ENCODE measurements around the gene CFAP74. TPM values are rescaled to one million over a fixed set of nuclear protein-coding genes. Genes with fewer than 3 reads are reported as not detected.

CFAP74 gene
- total and polyA plus RNA-seq, 2 of the 13 experiments (the other 11 are each of a cell fraction or from before 2014, with no cell fraction given) = 0.27 to 0.62 TPM

- no peak for DNase-seq (ENCODE audit: low spot score)
- H3K36me3 ChIP-seq (replicated peaks in 1 of 2; ENCODE audit: control insufficient read depth in 1 of 2, insufficient read depth in 2 of 2, low read length in 2 of 2) = no peaks in the 10 kb centered on the region; a peak in 1 of 5 replicates
- in situ Hi-C loops (cut with HindIII; ENCODE audit: extremely low pct_ligation_motif_present, low pct_unique_long_range_greater_than_20kb) (no loop called here), intact Hi-C loops (cut with micrococcal nuclease; ENCODE audit: unreplicated experiment) (no loop called here)
- no peak overlapping the region for H2AFZ ChIP-seq (ENCODE audit: low read length)
- no TSS peak for BruUV-seq (replicated peaks)
- TF ChIP-seq, protein P1, sequence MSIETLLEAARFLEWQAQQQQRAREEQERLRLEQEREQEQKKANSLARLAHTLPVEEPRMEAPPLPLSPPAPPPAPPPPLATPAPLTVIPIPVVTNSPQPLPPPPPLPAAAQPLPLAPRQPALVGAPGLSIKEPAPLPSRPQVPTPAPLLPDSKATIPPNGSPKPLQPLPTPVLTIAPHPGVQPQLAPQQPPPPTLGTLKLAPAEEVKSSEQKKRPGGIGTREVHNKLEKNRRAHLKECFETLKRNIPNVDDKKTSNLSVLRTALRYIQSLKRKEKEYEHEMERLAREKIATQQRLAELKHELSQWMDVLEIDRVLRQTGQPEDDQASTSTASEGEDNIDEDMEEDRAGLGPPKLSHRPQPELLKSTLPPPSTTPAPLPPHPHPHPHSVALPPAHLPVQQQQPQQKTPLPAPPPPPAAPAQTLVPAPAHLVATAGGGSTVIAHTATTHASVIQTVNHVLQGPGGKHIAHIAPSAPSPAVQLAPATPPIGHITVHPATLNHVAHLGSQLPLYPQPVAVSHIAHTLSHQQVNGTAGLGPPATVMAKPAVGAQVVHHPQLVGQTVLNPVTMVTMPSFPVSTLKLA (IDR thresholded peaks at IDR 0.05) = peak; percentile 89
- TF ChIP-seq TFE3 (CRISPR knock-in tag; IDR thresholded peaks at IDR 0.05) = no peak
- H4K20me1 ChIP-seq (ENCODE audit: insufficient read depth, low read length) = no peaks in the 10 kb centered on the region
- POLR2A ChIA-PET = no interaction called here
- H3K9ac ChIP-seq (ENCODE audit: insufficient read depth, low read depth, low read length) = no peak overlapping the region
- H3K4me1 ChIP-seq (ENCODE audit: insufficient read depth, low read length) = peaks cover 48% of the 10 kb centered on the region
- H3K9me3 ChIP-seq (ENCODE audit: low read length) = no peaks in the 10 kb centered on the region
- H3K27ac ChIP-seq (ENCODE audit: extremely low read length, insufficient read depth, low read length) = no peak overlapping the region
- H3K4me2 ChIP-seq (ENCODE audit: low read depth, low read length) = no peak overlapping the region
- CTCF ChIA-PET (ENCODE audit: low intra/inter-chr PET ratio, low total read pairs) = no interaction called here
- H3K27me3 ChIP-seq (ENCODE audit: control insufficient read depth in 1 of 2, insufficient read depth in 2 of 2, low read length in 2 of 2) = no peaks in the 10 kb centered on the region
- no peak overlapping the region for H3K4me3 ChIP-seq (replicated peaks in 1 of 3; ENCODE audit: insufficient read depth in 1 of 3, low read depth in 2 of 3, low read length in 3 of 3)
- peaks cover 10% of the 10 kb centered on the region for H3K79me2 ChIP-seq (ENCODE audit: insufficient read depth, low read length)
- 95% methylated on average over 22 of the region's 24 CpGs for WGBS (ENCODE audit: low lambda C conversion rate)
- FAIRE-seq = no peak
- no peak for ATAC-seq
These were observed 64.8 kb downstream of the CFAP74 start for GRCh38 chr1:1938613-1939295.

GRCh38 chr1:1938276-1938573 lies 65.4 kb downstream of the CFAP74 start:
- no peak overlapping the region for H2AFZ ChIP-seq (ENCODE audit: low read length)
- ATAC-seq (no peak), DNase-seq (ENCODE audit: low spot score) (no peak), FAIRE-seq (no peak)
- peaks cover 43% of the 10 kb centered on the region for H3K4me1 ChIP-seq (ENCODE audit: insufficient read depth, low read length)
- H3K4me2 ChIP-seq (ENCODE audit: low read depth, low read length) = no peak overlapping the region
- H4K20me1 ChIP-seq (ENCODE audit: insufficient read depth, low read length) = no peaks in the 10 kb centered on the region
- H3K9ac ChIP-seq (ENCODE audit: insufficient read depth, low read depth, low read length) = no peak overlapping the region
- H3K27me3 ChIP-seq (ENCODE audit: control insufficient read depth in 1 of 2, insufficient read depth in 2 of 2, low read length in 2 of 2) = no peaks in the 10 kb centered on the region
- CTCF ChIA-PET (ENCODE audit: low intra/inter-chr PET ratio, low total read pairs) = no interaction called here
- no TSS peak for BruUV-seq (replicated peaks)
- H3K4me3 ChIP-seq (replicated peaks in 1 of 3; ENCODE audit: insufficient read depth in 1 of 3, low read depth in 2 of 3, low read length in 3 of 3) = no peak overlapping the region
- in situ Hi-C loops (cut with HindIII; ENCODE audit: extremely low pct_ligation_motif_present, low pct_unique_long_range_greater_than_20kb) (no loop called here), intact Hi-C loops (cut with micrococcal nuclease; ENCODE audit: unreplicated experiment) (no loop called here)
- H3K79me2 ChIP-seq (ENCODE audit: insufficient read depth, low read length) = peaks cover 5% of the 10 kb centered on the region
- POLR2A ChIA-PET = no interaction called here
- WGBS (ENCODE audit: low lambda C conversion rate) = 80% methylated on average over 6 of the region's 6 CpGs
- H3K27ac ChIP-seq (ENCODE audit: extremely low read length, insufficient read depth, low read length) = no peak overlapping the region
- no peaks in the 10 kb centered on the region for H3K9me3 ChIP-seq (ENCODE audit: low read length)
- H3K36me3 ChIP-seq (replicated peaks in 1 of 2; ENCODE audit: control insufficient read depth in 1 of 2, insufficient read depth in 2 of 2, low read length in 2 of 2) = no peaks in the 10 kb centered on the region; a peak in 1 of 5 replicates
- no peak for TF ChIP-seq ATF6 (CRISPR knock-in tag; conservative IDR thresholded peaks at IDR 0.05)
- TF ChIP-seq ZBTB43 (CRISPR knock-in tag; conservative IDR thresholded peaks at IDR 0.05) = no peak; the same call in 1 of the 2 replicates
- TF ChIP-seq E2F5 (CRISPR knock-in tag; conservative IDR thresholded peaks at IDR 0.05) = no peak
- no peak for TF ChIP-seq HHEX (CRISPR knock-in tag; IDR thresholded peaks at IDR 0.05)
- TF ChIP-seq SRSF1 (optimal IDR thresholded peaks at IDR 0.05; ENCODE audit: low read depth, low read length) = no peak
- TF ChIP-seq MXD4 (CRISPR knock-in tag; IDR thresholded peaks at IDR 0.05) = no peak
- TF ChIP-seq IKZF5 (CRISPR knock-in tag; IDR thresholded peaks at IDR 0.05) = no peak

Measured in HepG2 (cell line).